ENCODE data around the gene SYCP2. TPM values are rescaled to one million over a fixed set of nuclear protein-coding genes. Genes with fewer than 3 reads are reported as not detected.

SYCP2 gene
- total and polyA plus RNA-seq, 2 experiments from 2014 or later = 0.22 to 0.24 TPM

DNA sequence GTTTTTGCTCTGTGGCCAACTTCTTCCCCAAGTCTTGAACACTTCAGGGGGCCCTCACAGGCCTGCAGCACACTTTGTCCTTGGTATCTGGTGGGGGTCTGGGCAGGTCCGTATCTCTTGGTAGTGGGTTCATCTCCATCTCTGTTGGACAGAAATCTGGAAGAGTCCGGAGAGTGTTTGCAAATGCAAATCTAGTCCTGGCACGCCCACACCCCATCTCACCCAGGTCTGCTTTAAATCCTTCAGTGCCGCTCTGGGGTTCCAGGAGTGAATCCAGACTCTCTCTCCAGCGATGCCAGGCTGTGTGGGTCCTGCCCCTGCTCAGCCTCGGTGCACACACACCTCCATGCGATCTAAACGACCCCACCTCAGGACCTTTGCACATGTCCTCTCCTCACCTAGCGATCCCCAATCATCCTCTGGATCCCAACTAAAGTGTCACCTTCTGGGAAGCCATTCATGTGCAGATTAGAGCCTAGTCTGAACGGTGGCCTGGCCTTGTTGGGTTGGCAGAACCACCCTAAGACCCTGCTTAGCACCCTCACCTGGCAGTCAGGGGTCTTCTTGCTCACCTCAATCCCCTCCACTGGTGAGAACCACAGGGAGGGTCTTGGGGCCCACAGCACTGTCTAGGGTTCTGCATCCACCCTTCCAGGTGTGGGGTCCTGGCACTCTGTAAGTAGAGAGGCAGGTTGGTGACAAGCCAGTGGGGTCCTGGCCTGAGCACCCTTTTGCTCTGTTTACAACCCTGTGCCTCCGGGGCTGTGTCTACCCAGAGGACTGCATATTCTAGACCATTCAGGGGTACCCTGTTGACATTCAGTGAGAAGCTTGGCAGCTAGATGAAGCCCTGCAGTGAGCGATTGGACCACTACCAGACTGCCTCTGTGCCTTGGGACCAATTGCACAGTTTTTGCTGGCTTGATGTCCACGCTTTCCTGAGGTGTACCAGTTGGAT lies 100.8 kb downstream of the SYCP2 start:
- Histone ChIP-seq H2AFZ (no peak overlapping the region), H3F3A (ENCODE audit: insufficient read depth) (no peaks in the 10 kb centered on the region), H3K4me1 (ENCODE audit: insufficient read depth) (peaks cover 9% of the 10 kb centered on the region), H3K79me2 (ENCODE audit: insufficient read depth) (no peaks in the 10 kb centered on the region), H3K27me3 (replicated peaks; ENCODE audit: insufficient read depth) (peaks cover 13% of the 10 kb centered on the region), H4K20me1 (ENCODE audit: insufficient read depth) (no peaks in the 10 kb centered on the region), H3K9me3 (ENCODE audit: low read depth) (no peaks in the 10 kb centered on the region), H3K9me2 (ENCODE audit: insufficient read depth) (no peaks in the 10 kb centered on the region), H3K36me3 (ENCODE audit: low read depth) (no peaks in the 10 kb centered on the region), H3K4me3 (no peak overlapping the region), H3K4me2 (ENCODE audit: unreplicated experiment) (no peak overlapping the region), H3K9ac (no peak overlapping the region), H3K27ac (no peak overlapping the region)
- in situ Hi-C loops (cut with MboI) = no loop called here
- TF ChIP-seq EZH2phosphoT487 (IDR thresholded peaks at IDR 0.05; ENCODE audit: insufficient read depth, low read depth) = no peak
- no peak for TF ChIP-seq EZH2 (IDR thresholded peaks at IDR 0.05; ENCODE audit: insufficient read depth, poor library complexity, severe bottlenecking)
- WGBS, 2 experiments (ENCODE audit: low coverage in 1 of 2, low lambda C conversion rate in 2 of 2, missing lambda C conversion rate in 2 of 2) = 50 to 51% methylated on average over 13 of the region's 13 CpGs
- no peak for DNase-seq

DNA sequence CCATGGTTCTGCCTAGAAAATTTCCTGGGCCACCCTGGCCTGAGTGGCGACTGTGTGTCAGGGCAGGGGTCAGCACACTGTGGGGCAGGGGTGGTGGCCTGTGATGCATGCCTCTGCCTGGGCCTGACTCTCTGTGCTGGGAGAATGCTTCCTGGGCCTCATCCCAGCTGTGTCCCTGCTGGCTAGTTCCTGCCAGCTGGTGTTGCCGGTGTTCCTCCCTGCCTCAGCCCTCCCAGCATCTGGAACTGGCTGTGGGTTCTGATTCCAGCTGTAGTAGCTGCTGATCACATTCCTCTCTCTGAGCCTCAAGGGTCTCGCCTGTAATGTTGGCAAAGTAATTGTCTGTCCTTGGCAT lies 101.5 kb downstream of the SYCP2 start:
- Histone ChIP-seq H3F3A (ENCODE audit: insufficient read depth) (no peaks in the 10 kb centered on the region), H2AFZ (no peak overlapping the region), H3K36me3 (ENCODE audit: low read depth) (no peaks in the 10 kb centered on the region), H3K27me3 (replicated peaks; ENCODE audit: insufficient read depth) (peaks cover 13% of the 10 kb centered on the region), H3K9me2 (ENCODE audit: insufficient read depth) (no peaks in the 10 kb centered on the region), H3K9me3 (ENCODE audit: low read depth) (no peaks in the 10 kb centered on the region), H3K4me1 (ENCODE audit: insufficient read depth) (peaks cover 9% of the 10 kb centered on the region), H3K9ac (no peak overlapping the region), H3K79me2 (ENCODE audit: insufficient read depth) (no peaks in the 10 kb centered on the region), H3K27ac (no peak overlapping the region), H3K4me2 (ENCODE audit: unreplicated experiment) (no peak overlapping the region), H4K20me1 (ENCODE audit: insufficient read depth) (no peaks in the 10 kb centered on the region), H3K4me3 (no peak overlapping the region)
- WGBS, 2 experiments (ENCODE audit: low coverage in 1 of 2, low lambda C conversion rate in 2 of 2, missing lambda C conversion rate in 2 of 2) = 2 to 13% methylated on average over 3 of the region's 3 CpGs
- no peak for DNase-seq
- in situ Hi-C loops (cut with MboI) = no loop called here
- TF ChIP-seq EZH2phosphoT487 (IDR thresholded peaks at IDR 0.05; ENCODE audit: insufficient read depth, low read depth) (no peak), EZH2 (IDR thresholded peaks at IDR 0.05; ENCODE audit: insufficient read depth, poor library complexity, severe bottlenecking) (no peak)

GRCh38 chr20:59831024-59831915 lies 102.2 kb downstream of the SYCP2 start:
- H2AFZ ChIP-seq = no peak overlapping the region
- in situ Hi-C loops (cut with MboI) = no loop called here
- no peak overlapping the region for H3K4me3 ChIP-seq
- TF ChIP-seq EZH2 (IDR thresholded peaks at IDR 0.05; ENCODE audit: insufficient read depth, poor library complexity, severe bottlenecking) (no peak), EZH2phosphoT487 (IDR thresholded peaks at IDR 0.05; ENCODE audit: insufficient read depth, low read depth) (no peak)
- no peaks in the 10 kb centered on the region for H3K36me3 ChIP-seq (ENCODE audit: low read depth)
- H4K20me1 ChIP-seq (ENCODE audit: insufficient read depth) = no peaks in the 10 kb centered on the region
- no peak overlapping the region for H3K27ac ChIP-seq
- WGBS, 2 experiments (ENCODE audit: low coverage in 1 of 2, low lambda C conversion rate in 2 of 2, missing lambda C conversion rate in 2 of 2) = 65 to 74% methylated on average over 19 to 23 of the region's 23 CpGs
- no peaks in the 10 kb centered on the region for H3K79me2 ChIP-seq (ENCODE audit: insufficient read depth)
- no peaks in the 10 kb centered on the region for H3K9me2 ChIP-seq (ENCODE audit: insufficient read depth)
- no peaks in the 10 kb centered on the region for H3K9me3 ChIP-seq (ENCODE audit: low read depth)
- H3K4me1 ChIP-seq (ENCODE audit: insufficient read depth) = peaks cover 9% of the 10 kb centered on the region
- peaks cover 8% of the 10 kb centered on the region for H3K27me3 ChIP-seq (replicated peaks; ENCODE audit: insufficient read depth)
- H3K4me2 ChIP-seq (ENCODE audit: unreplicated experiment) = no peak overlapping the region
- no peak for DNase-seq
- no peaks in the 10 kb centered on the region for H3F3A ChIP-seq (ENCODE audit: insufficient read depth)
- H3K9ac ChIP-seq = no peak overlapping the region

DNA sequence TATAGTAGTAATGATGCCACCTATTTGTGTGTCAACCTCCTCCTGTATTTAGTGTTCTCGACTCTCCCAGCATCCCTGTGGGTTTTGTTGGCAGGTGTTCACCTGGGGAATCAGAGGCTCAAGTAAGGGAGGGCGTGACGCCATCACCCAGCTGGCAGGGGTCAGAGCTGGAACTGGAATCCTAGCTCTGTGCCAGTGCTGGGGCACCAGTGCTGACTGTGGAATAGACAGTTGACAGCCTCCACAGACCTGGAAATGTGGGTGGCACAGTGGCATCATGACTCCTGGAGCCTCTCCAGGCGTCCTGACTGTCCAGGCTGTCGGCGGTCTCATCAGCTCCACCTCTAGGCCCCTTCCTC lies 102.8 kb downstream of the SYCP2 start:
- Histone ChIP-seq H3K79me2 (ENCODE audit: insufficient read depth) (no peaks in the 10 kb centered on the region), H2AFZ (no peak overlapping the region), H4K20me1 (ENCODE audit: insufficient read depth) (no peaks in the 10 kb centered on the region), H3K27ac (no peak overlapping the region), H3K4me1 (ENCODE audit: insufficient read depth) (peaks cover 3% of the 10 kb centered on the region), H3K9ac (no peak overlapping the region), H3K36me3 (ENCODE audit: low read depth) (no peaks in the 10 kb centered on the region), H3F3A (ENCODE audit: insufficient read depth) (no peaks in the 10 kb centered on the region), H3K9me3 (ENCODE audit: low read depth) (no peaks in the 10 kb centered on the region), H3K27me3 (replicated peaks; ENCODE audit: insufficient read depth) (peaks cover 5% of the 10 kb centered on the region), H3K9me2 (ENCODE audit: insufficient read depth) (no peaks in the 10 kb centered on the region), H3K4me3 (no peak overlapping the region), H3K4me2 (ENCODE audit: unreplicated experiment) (no peak overlapping the region)
- TF ChIP-seq EZH2 (IDR thresholded peaks at IDR 0.05; ENCODE audit: insufficient read depth, poor library complexity, severe bottlenecking) (no peak), EZH2phosphoT487 (IDR thresholded peaks at IDR 0.05; ENCODE audit: insufficient read depth, low read depth) (no peak)
- WGBS, 2 experiments (ENCODE audit: low coverage in 1 of 2, low lambda C conversion rate in 2 of 2, missing lambda C conversion rate in 2 of 2) = 19 to 33% methylated on average over 6 of the region's 6 CpGs
- DNase-seq = no peak
- in situ Hi-C loops (cut with MboI) = no loop called here
